ENCODE measurements around the gene IL27RA. TPM values are rescaled to one million over a fixed set of nuclear protein-coding genes. Genes with fewer than 3 reads are reported as not detected.

The IL27RA gene
- total RNA-seq, 6 experiments from 2014 or later, result 4.7 to 6.1 (median 5.1) TPM

GRCh38 chr19:14059652-14060155 is 28.1 kb downstream of the IL27RA start:
- Mint-ChIP-seq H3K36me3 (ENCODE audit: low read depth) (no peaks in the 10 kb centered on the region), H3K4me1 (ENCODE audit: low read depth) (peaks cover 4% of the 10 kb centered on the region; the same call in 1 of the 2 replicates), H3K27ac (no peak overlapping the region), H3K4me3 (no peak overlapping the region), H3K9me3 (no peaks in the 10 kb centered on the region), H3K27me3 (ENCODE audit: insufficient read depth) (peaks cover 16% of the 10 kb centered on the region)
- TF ChIP-seq, protein P1, sequence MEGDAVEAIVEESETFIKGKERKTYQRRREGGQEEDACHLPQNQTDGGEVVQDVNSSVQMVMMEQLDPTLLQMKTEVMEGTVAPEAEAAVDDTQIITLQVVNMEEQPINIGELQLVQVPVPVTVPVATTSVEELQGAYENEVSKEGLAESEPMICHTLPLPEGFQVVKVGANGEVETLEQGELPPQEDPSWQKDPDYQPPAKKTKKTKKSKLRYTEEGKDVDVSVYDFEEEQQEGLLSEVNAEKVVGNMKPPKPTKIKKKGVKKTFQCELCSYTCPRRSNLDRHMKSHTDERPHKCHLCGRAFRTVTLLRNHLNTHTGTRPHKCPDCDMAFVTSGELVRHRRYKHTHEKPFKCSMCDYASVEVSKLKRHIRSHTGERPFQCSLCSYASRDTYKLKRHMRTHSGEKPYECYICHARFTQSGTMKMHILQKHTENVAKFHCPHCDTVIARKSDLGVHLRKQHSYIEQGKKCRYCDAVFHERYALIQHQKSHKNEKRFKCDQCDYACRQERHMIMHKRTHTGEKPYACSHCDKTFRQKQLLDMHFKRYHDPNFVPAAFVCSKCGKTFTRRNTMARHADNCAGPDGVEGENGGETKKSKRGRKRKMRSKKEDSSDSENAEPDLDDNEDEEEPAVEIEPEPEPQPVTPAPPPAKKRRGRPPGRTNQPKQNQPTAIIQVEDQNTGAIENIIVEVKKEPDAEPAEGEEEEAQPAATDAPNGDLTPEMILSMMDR (IDR thresholded peaks at IDR 0.05), result no peak
- no peak for DNase-seq

DNA sequence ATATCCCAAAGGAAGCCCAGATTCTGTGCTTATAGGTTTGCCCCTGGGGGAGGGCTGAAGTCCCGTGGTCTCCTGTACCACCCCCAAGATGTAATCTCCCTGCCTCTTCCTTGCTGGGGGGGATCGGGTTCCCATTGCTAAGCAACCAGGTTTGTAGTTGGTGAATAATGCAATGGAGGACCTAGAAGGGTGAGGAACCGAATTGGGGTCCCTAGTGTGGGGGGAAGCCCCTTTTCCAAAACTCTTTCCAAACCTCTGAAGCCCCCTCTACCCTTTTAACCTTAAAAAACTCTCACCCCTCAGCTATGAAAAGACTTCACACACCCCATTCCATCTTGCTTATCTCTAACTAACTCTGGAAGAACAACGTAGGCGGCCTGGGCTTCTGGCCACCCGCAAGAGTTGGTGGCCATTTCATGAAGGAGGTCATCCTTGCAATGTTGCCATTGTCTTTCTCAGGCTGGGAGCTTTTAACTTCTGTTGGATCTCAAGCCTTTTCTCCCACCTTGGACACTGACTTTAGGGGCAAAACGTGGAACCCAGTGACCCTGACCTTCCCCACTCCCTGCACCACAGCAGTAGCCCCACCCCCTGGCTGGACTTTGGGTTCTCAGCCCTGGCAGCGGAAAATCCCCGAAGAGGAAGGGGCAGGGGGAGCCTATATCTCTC is 29.7 kb downstream of the IL27RA start:
- peaks cover 16% of the 10 kb centered on the region for H3K27me3 Mint-ChIP-seq (ENCODE audit: insufficient read depth)
- H3K4me1 Mint-ChIP-seq (ENCODE audit: low read depth), result peaks cover 4% of the 10 kb centered on the region; the same call in 1 of the 2 replicates
- H3K36me3 Mint-ChIP-seq (ENCODE audit: low read depth), result no peaks in the 10 kb centered on the region
- H3K9me3 Mint-ChIP-seq, result no peaks in the 10 kb centered on the region
- no peak overlapping the region for H3K4me3 Mint-ChIP-seq
- DNase-seq, result no peak
- H3K27ac Mint-ChIP-seq, result no peak overlapping the region
- TF ChIP-seq, protein P1 (IDR thresholded peaks at IDR 0.05), result no peak

GRCh38 chr19:14061751-14062557 is 30.4 kb downstream of the IL27RA start, which contains the start of gene PALM3:
PALM3 (minus strand) TSS chr19:14062076; CDS start chr19:14061980, 96 bp downstream.
- no peak for DNase-seq
- peaks cover 16% of the 10 kb centered on the region for H3K27me3 Mint-ChIP-seq (ENCODE audit: insufficient read depth)
- H3K27ac Mint-ChIP-seq, result no peak within 1 kb of the TSS
- H3K4me1 Mint-ChIP-seq (ENCODE audit: low read depth), result peaks cover 4% of the 10 kb centered on the region; the same call in 1 of the 2 replicates
- no peak within 1 kb of the TSS for H3K4me3 Mint-ChIP-seq
- H3K9me3 Mint-ChIP-seq, result no peaks in the 10 kb centered on the region
- no peaks in the 10 kb centered on the region for H3K36me3 Mint-ChIP-seq (ENCODE audit: low read depth)
- TF ChIP-seq, protein P1 (IDR thresholded peaks at IDR 0.05), result no peak

DNA sequence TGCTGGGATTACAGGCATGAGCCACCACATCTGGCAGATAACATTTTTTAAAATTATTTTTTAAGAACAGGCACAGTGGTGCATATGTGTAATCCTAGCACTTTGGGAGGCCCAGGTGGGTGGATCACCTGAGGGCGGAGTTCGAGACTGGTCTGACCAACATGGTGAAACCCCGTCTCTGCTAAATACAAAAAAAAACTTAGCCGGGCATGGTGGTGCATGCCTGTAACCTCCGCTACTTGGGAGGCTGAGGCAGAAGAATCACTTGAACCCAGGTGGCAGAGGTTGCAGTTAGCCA is 30.9 kb downstream of the IL27RA start:
- peaks cover 16% of the 10 kb centered on the region for H3K27me3 Mint-ChIP-seq (ENCODE audit: insufficient read depth)
- no peak overlapping the region for H3K4me3 Mint-ChIP-seq
- no peak overlapping the region for H3K27ac Mint-ChIP-seq
- no peaks in the 10 kb centered on the region for H3K36me3 Mint-ChIP-seq (ENCODE audit: low read depth)
- TF ChIP-seq, protein P1 (IDR thresholded peaks at IDR 0.05), result no peak
- DNase-seq, result no peak
- peaks cover 4% of the 10 kb centered on the region; the same call in 1 of the 2 replicates for H3K4me1 Mint-ChIP-seq (ENCODE audit: low read depth)
- H3K9me3 Mint-ChIP-seq, result no peaks in the 10 kb centered on the region

DNA sequence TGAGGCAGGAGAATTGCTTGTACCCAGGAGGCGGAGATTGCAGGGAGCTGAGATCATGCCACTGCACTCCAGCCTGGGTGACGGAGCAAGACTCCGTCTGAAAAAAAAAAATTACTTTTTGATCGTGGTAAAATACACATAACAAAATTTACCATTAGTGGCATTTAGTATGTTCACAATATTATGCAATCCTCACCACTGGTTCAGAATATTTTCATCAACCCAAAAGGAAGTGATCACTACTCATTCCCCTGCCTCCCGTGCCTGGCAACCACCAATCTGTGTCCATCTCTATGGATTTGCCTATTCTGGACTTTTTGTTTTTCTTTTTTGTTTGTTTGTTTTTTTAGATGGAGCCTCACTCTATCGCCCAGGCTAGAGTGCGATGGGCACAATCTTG is 31.5 kb downstream of the IL27RA start:
- Mint-ChIP-seq H3K36me3 (ENCODE audit: low read depth) (no peaks in the 10 kb centered on the region), H3K27me3 (ENCODE audit: insufficient read depth) (peaks cover 16% of the 10 kb centered on the region), H3K27ac (no peak overlapping the region), H3K4me3 (no peak overlapping the region), H3K9me3 (no peaks in the 10 kb centered on the region), H3K4me1 (ENCODE audit: low read depth) (peaks cover 4% of the 10 kb centered on the region; the same call in 1 of the 2 replicates)
- TF ChIP-seq, protein P1 (IDR thresholded peaks at IDR 0.05), result no peak
- DNase-seq, result no peak

Data from HFFc6 (cell line).